Body of pancreas (tissue), 4 donors: ENCODE measurements around the gene SPRY4. TPM values are rescaled to one million over a fixed set of nuclear protein-coding genes. Genes with fewer than 3 reads are reported as not detected.

Experiments
- ATAC-seq: fragments of 150-250 bp; one replicate; pipeline ENCODE4 v1.9.1; 2016
- DNase-seq, 4 donors: peaks; one replicate each; pipeline ENCODE4 v3.0.0-alpha.2; 2019
- H3K27ac ChIP-seq, 4 donors: fragments of 200-600 bp; sonication (generic); 1 replicate in 3 of 4; 2 replicates in 1 of 4; pipeline versions ENCODE4 v1.5.1 to v1.6.1; 2016 to 2019; ENCODE audit warnings: mild to moderate bottlenecking in 1 of 4, mixed read lengths in 1 of 4, moderate library complexity in 1 of 4
- H3K27me3 ChIP-seq, 2 donors: fragments of 200-600 bp; sonication (generic); one replicate each; pipeline ENCODE4 v1.6.0; 2016; ENCODE audit warnings: mild to moderate bottlenecking in 1 of 2
- H3K36me3 ChIP-seq, 2 donors: fragments of 200-600 bp; sonication (generic); replicated peaks in 1 of 2; 2 replicates each; pipeline ENCODE4 v1.5.1; 2016; ENCODE audit warnings: low read depth in 2 of 2; ENCODE audit not compliant: insufficient read depth in 1 of 2
- H3K4me1 ChIP-seq: fragments of 200-600 bp; sonication (generic); one replicate; pipeline ENCODE4 v1.6.0; 2016
- H3K4me3 ChIP-seq, 2 donors: fragments of 200-600 bp; sonication (generic); 1 replicate in 1 of 2; 2 replicates in 1 of 2; pipeline ENCODE4 v1.5.1; 2016 to 2019
- H3K9me3 ChIP-seq, 3 donors: fragments of 200-600 bp; sonication (generic); 1 replicate in 2 of 3; 2 replicates in 1 of 3; pipeline ENCODE4 v1.5.1; 2016
- CTCF ChIP-seq, 7 experiments: fragments of 450-650 bp in 4 of 7; fragments of 200-600 bp in 3 of 7; sonication (generic) in 3 of 7; IDR thresholded peaks; one replicate each; pipeline ENCODE4 v1.5.1; 2016 to 2019; ENCODE audit warnings: antibody characterized with exemption in 7 of 7
- POLR2A ChIP-seq, 3 donors: fragments of 450-650 bp; IDR thresholded peaks; one replicate each; pipeline ENCODE4 v1.6.1; 2016; ENCODE audit warnings: antibody characterized with exemption in 3 of 3, mild to moderate bottlenecking in 2 of 3
- WGBS, 2 donors: methylation state at CpG; one replicate each; pipeline ENCODE4 v1.1.5; 2017; 5-methylcytosine and 5-hydroxymethylcytosine counted together
- intact Hi-C: fragments of 100-400 bp; cut with DNase I; formaldehyde crosslinking; loops from one replicate; pipeline ENCODE4 v1.15.1; 2023
- total RNA-seq, 2 donors: library from RNA; depleted of rRNA; stranded (reverse); fragments of >200 nt; gene quantifications; one replicate each; pipeline ENCODE4 v1.1.0, GENCODE V29; 2016

SPRY4 gene
- total RNA-seq, 2 donors from 2014 or later: 6.7 to 18.5 TPM

GRCh38 chr5:142290577-142291299, 34.1 kb downstream of the SPRY4 start:
- H3K27ac ChIP-seq: no peak overlapping the region
- DNase-seq: no peak
- no peaks in the 10 kb centered on the region for H3K9me3 ChIP-seq
- H3K4me1 ChIP-seq: no peaks in the 10 kb centered on the region
- ATAC-seq: no peak
- no peak for TF ChIP-seq CTCF (IDR thresholded peaks at IDR 0.05)
- no peak for TF ChIP-seq POLR2A (IDR thresholded peaks at IDR 0.05)
- intact Hi-C loops: no loop called here
- H3K27me3 ChIP-seq: no peaks in the 10 kb centered on the region
- H3K4me3 ChIP-seq: no peak overlapping the region
- 30 to 33% methylated on average over 5 of the region's 5 CpGs for WGBS, 2 donors
- no peaks in the 10 kb centered on the region for H3K36me3 ChIP-seq

GRCh38 chr5:142289708-142290576, 34.9 kb downstream of the SPRY4 start:
- ATAC-seq (no peak), DNase-seq (no peak)
- no peak for TF ChIP-seq CTCF (IDR thresholded peaks at IDR 0.05)
- TF ChIP-seq POLR2A (IDR thresholded peaks at IDR 0.05): no peak
- Histone ChIP-seq H3K9me3 (no peaks in the 10 kb centered on the region), H3K4me3 (no peak overlapping the region), H3K4me1 (no peaks in the 10 kb centered on the region), H3K27ac (no peak overlapping the region), H3K27me3 (no peaks in the 10 kb centered on the region), H3K36me3 (no peaks in the 10 kb centered on the region)
- WGBS, 2 donors: 52 to 62% methylated on average over 11 of the region's 11 CpGs
- intact Hi-C loops: no loop called here

GRCh38 chr5:142287973-142288313, 36.9 kb downstream of the SPRY4 start:
- H3K4me3 ChIP-seq: no peak overlapping the region
- H3K27ac ChIP-seq: no peak overlapping the region
- no peaks in the 10 kb centered on the region for H3K9me3 ChIP-seq
- no peaks in the 10 kb centered on the region for H3K4me1 ChIP-seq
- 84 to 86% methylated on average over 5 of the region's 5 CpGs for WGBS, 2 donors
- H3K36me3 ChIP-seq: no peaks in the 10 kb centered on the region
- no peaks in the 10 kb centered on the region for H3K27me3 ChIP-seq
- TF ChIP-seq POLR2A (IDR thresholded peaks at IDR 0.05) (no peak), CTCF (IDR thresholded peaks at IDR 0.05) (no peak)
- no peak for ATAC-seq
- DNase-seq: no peak
- intact Hi-C loops: no loop called here

- Histone ChIP-seq H3K27me3 (no peaks in the 10 kb centered on the region), H3K9me3 (no peaks in the 10 kb centered on the region), H3K4me3 (no peak overlapping the region), H3K36me3 (no peaks in the 10 kb centered on the region), H3K27ac (no peak overlapping the region), H3K4me1 (no peaks in the 10 kb centered on the region)
- DNase-seq (no peak), ATAC-seq (no peak)
- intact Hi-C loops: no loop called here
- TF ChIP-seq POLR2A (IDR thresholded peaks at IDR 0.05) (no peak), CTCF (IDR thresholded peaks at IDR 0.05) (no peak)
- 66 to 79% methylated on average over 17 of the region's 17 CpGs for WGBS, 2 donors
Observed at GRCh38 chr5:142287096-142287972, 37.5 kb downstream of the SPRY4 start.
